SKM-1 treated with dmso at 0.1 percent for 144 hours (cell line): Measurements from ENCODE around the gene ANO10.
"Not testable (repeated sequence)": the region's sequence is repeated elsewhere in the genome, so short reads cannot be mapped to it uniquely, and the experiment has no call there.

Experiments
- DNase-seq: peaks from one replicate; lab custom pipeline; 2025; ENCODE audit not compliant: unreplicated experiment; lab: John Stamatoyannopoulos, UW

ANO10 gene

GRCh38 chr3:43629257-43629656 is 7.4 kb upstream of the ANO10 start:
- no peak for DNase-seq

GRCh38 chr3:43627360-43627759 is 5.5 kb upstream of the ANO10 start:
- no peak for DNase-seq

GRCh38 chr3:43624619-43625305 is 3.0 kb upstream of the ANO10 start:
- DNase-seq = no peak

GRCh38 chr3:43620831-43621655 is 768 bp downstream of the ANO10 start:
- no peak for DNase-seq

- DNase-seq = no peak
Observed at GRCh38 chr3:43619588-43619987, 2.2 kb downstream of the ANO10 start.

- no peak for DNase-seq
Observed at GRCh38 chr3:43618142-43618541, 3.7 kb downstream of the ANO10 start.

GRCh38 chr3:43616034-43616433 is 5.8 kb downstream of the ANO10 start:
- no peak for DNase-seq

GRCh38 chr3:43615133-43615532 is 6.7 kb downstream of the ANO10 start:
- DNase-seq = no peak

- no peak for DNase-seq
Observed at GRCh38 chr3:43613976-43614375, 7.8 kb downstream of the ANO10 start.

GRCh38 chr3:43612419-43612818 is 9.4 kb downstream of the ANO10 start:
- no peak for DNase-seq

- DNase-seq = no peak
Observed at GRCh38 chr3:43609406-43609805, 12.4 kb downstream of the ANO10 start.

GRCh38 chr3:43608751-43609150 is 13.1 kb downstream of the ANO10 start:
- no peak for DNase-seq

- no peak for DNase-seq
Observed at GRCh38 chr3:43606284-43606683, 15.5 kb downstream of the ANO10 start.

- not testable (repeated sequence) for DNase-seq
Observed at GRCh38 chr3:43599959-43600358, 21.9 kb downstream of the ANO10 start.

- DNase-seq = no peak
Observed at GRCh38 chr3:43597961-43598360, 23.9 kb downstream of the ANO10 start.

- not testable (repeated sequence) for DNase-seq
Observed at GRCh38 chr3:43596178-43596577, 25.6 kb downstream of the ANO10 start.

GRCh38 chr3:43595280-43595679 is 26.5 kb downstream of the ANO10 start:
- DNase-seq = not testable (repeated sequence)

GRCh38 chr3:43593588-43593987 is 28.2 kb downstream of the ANO10 start:
- not testable (repeated sequence) for DNase-seq

- DNase-seq = not testable (repeated sequence)
Observed at GRCh38 chr3:43591866-43592265, 29.9 kb downstream of the ANO10 start.

GRCh38 chr3:43587303-43587702 is 34.5 kb downstream of the ANO10 start:
- no peak for DNase-seq

- no peak for DNase-seq
Observed at GRCh38 chr3:43584043-43584826, 37.6 kb downstream of the ANO10 start.

- no peak for DNase-seq
Observed at GRCh38 chr3:43583481-43583880, 38.3 kb downstream of the ANO10 start.
